Spinal cord (tissue), 10 donors: Measurements from ENCODE around the gene JAKMIP1. TPM values are rescaled to one million over a fixed set of nuclear protein-coding genes. Genes with fewer than 3 reads are reported as not detected.
A peak's percentile ranks its signal among the peaks of the same experiment; 100 is the strongest.

Experiments
- DNase-seq, 6 donors: peaks; one replicate each; pipeline versions ENCODE4 v3.0.0 to v3.0.0-alpha.2; 2013 to 2015; ENCODE audit warnings: low spot score in 6 of 6, low read depth in 4 of 6
- H3K27ac ChIP-seq: one replicate; pipeline ENCODE4 v1.5.1; 2013; ENCODE audit warnings: low read depth, low read length, control low read depth
- H3K27me3 ChIP-seq: one replicate; pipeline ENCODE4 v1.6.1; 2013; ENCODE audit warnings: low read length; ENCODE audit not compliant: control insufficient read depth, insufficient read depth
- H3K36me3 ChIP-seq: one replicate; pipeline ENCODE4 v1.6.1; 2013; ENCODE audit warnings: low read length; ENCODE audit not compliant: control insufficient read depth, insufficient read depth
- H3K4me1 ChIP-seq: one replicate; pipeline ENCODE4 v1.6.1; 2013; ENCODE audit warnings: low read length; ENCODE audit not compliant: control insufficient read depth, insufficient read depth
- H3K4me3 ChIP-seq: one replicate; pipeline ENCODE4 v1.5.1; 2013; ENCODE audit warnings: low read depth, low read length, control low read depth
- H3K9me3 ChIP-seq: one replicate; pipeline ENCODE4 v1.6.1; 2013; ENCODE audit warnings: low read length; ENCODE audit not compliant: control insufficient read depth, insufficient read depth
- WGBS: methylation state at CpG from one replicate; pipeline ENCODE4 v1.1.5; 2013; ENCODE audit warnings: missing lambda C conversion rate; ENCODE audit not compliant: insufficient coverage; 5-methylcytosine and 5-hydroxymethylcytosine counted together
- polyA plus RNA-seq, 2 donors: library from polyadenylated mRNA; unstranded; fragments of 120-200 nt; gene quantifications; one replicate each; pipeline ENCODE4 v1.2.1, GENCODE V29; 2013; ENCODE audit not compliant: insufficient read length in 2 of 2
- total RNA-seq, 2 donors: library from RNA; depleted of rRNA in 1 of 2; stranded (reverse); fragments of 120-200 nt in 1 of 2; fragments of >200 nt in 1 of 2; gene quantifications; one replicate each; pipeline versions ENCODE4 v1.2.3 to v1.2.4, GENCODE V29; 2013 to 2014
- donor health status: healthy.

The JAKMIP1 gene
- total and polyA plus RNA-seq, 4 donors = 8.2 to 29.7 (median 20.9) TPM

DNA sequence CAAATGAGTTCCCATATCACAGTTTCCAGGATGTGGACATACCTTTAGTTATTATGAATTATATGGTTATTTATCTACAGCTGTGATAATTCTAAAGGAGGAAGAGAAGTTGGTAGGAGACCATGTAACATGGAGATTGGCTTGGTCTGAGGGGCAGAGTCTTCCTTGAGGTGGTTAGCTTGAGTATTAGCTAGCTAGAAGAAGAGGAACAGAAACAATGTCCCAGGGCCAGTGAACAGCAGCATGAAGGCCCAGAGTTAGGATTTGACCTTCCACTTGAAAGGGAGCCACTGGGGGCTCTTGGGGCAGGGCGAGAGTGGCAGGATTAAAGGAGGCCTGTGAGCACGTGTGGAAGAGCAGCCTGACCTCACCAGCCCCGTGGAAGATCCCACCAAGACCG lies 5.6 kb upstream of the JAKMIP1 start:
- 84% methylated on average over 4 of the region's 4 CpGs for WGBS
- H3K27ac ChIP-seq = no peak overlapping the region
- H3K27me3 ChIP-seq = peaks cover under 1% of the 10 kb centered on the region
- peaks cover 1% of the 10 kb centered on the region for H3K4me1 ChIP-seq
- no peaks in the 10 kb centered on the region for H3K36me3 ChIP-seq
- DNase-seq = no peak
- H3K4me3 ChIP-seq = no peak overlapping the region
- H3K9me3 ChIP-seq = no peaks in the 10 kb centered on the region

DNA sequence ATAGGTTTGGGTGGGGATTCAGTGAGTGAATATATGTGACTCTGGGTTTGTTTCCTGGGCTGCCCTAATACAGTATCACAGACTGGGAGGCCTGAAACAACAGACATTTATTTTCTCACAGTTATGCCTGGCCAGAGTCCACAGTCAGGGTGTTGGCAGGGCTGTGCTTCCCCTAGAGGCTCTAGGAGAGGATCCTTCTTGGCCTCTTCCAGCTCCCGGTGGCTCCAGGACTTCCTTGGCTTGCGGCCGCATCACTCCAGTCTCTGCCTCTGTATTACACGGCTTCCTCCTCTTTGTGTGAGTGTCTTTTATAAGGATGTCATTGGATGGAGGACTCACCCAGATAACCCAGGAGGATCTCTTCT lies 5.2 kb upstream of the JAKMIP1 start:
- no peak overlapping the region for H3K27ac ChIP-seq
- H3K4me3 ChIP-seq = no peak overlapping the region
- H3K36me3 ChIP-seq = no peaks in the 10 kb centered on the region
- no CpG with 5 or more reads among the region's 4 CpGs for WGBS
- no peak for DNase-seq
- no peaks in the 10 kb centered on the region for H3K9me3 ChIP-seq
- peaks cover 3% of the 10 kb centered on the region for H3K27me3 ChIP-seq
- peaks cover 5% of the 10 kb centered on the region for H3K4me1 ChIP-seq

DNA sequence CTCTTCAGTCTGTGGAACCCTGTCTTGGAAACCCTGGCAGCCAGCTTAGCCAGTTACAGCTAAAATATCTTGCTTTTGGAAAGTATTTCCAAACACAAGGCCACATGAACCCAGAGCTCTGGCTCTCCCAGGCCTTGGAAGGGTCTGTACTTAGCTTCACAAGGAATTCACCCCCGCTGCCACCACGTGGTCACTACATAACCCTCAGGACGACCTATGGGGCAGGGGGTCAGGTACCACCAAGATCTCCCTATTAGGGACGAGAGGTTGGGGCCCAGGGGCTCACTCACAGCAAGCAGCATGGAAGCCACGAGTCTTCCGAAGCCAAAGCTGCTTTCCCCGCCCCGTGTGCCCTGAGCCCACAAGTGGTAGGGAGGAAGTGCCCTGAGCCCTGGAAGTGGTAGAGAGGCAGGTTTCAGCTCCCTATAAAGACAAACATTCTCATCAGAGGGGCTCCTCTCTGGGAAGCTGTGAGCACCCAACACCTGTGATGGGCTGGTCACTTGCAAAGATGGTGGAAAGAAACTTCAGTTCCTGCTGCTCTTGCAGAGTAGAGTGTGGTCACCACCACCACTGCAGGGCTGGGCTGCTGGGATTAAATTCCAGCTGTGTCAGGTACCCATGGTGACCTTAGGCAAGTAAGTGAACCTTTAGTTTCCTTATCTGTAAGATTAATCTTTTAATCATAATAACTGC lies 4.7 kb upstream of the JAKMIP1 start:
- peaks cover 3% of the 10 kb centered on the region for H3K27me3 ChIP-seq
- DNase-seq = no peak
- peaks cover 5% of the 10 kb centered on the region for H3K4me1 ChIP-seq
- no peaks in the 10 kb centered on the region for H3K9me3 ChIP-seq
- no peak overlapping the region for H3K4me3 ChIP-seq
- WGBS = 57% methylated on average over 4 of the region's 8 CpGs
- no peaks in the 10 kb centered on the region for H3K36me3 ChIP-seq
- H3K27ac ChIP-seq = no peak overlapping the region

DNA sequence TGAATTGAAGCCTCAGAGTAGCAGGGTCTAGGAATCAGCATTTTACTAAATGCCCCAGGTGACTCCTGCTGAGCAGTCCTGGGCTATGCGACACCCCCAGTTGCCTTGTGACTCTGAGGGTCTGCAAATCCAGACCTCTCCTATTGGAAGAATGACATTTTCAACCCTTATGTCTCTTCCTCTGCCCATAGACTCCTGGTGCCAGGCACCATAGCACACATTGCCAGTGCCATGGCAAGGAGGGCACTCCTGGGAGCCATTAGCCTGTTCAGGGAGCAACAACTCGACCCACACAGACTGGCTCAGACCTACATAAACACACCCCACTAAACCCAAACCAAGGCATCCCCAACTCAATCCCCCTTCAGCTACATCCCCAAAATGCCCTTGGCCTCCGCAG lies 3.7 kb upstream of the JAKMIP1 start:
- H3K36me3 ChIP-seq = peaks cover under 1% of the 10 kb centered on the region
- no peaks in the 10 kb centered on the region for H3K9me3 ChIP-seq
- peaks cover 6% of the 10 kb centered on the region for H3K27me3 ChIP-seq
- no peak overlapping the region for H3K4me3 ChIP-seq
- no peak for DNase-seq
- WGBS = 80% methylated on average over 2 of the region's 3 CpGs
- H3K27ac ChIP-seq = no peak overlapping the region
- H3K4me1 ChIP-seq = peaks cover 13% of the 10 kb centered on the region

DNA sequence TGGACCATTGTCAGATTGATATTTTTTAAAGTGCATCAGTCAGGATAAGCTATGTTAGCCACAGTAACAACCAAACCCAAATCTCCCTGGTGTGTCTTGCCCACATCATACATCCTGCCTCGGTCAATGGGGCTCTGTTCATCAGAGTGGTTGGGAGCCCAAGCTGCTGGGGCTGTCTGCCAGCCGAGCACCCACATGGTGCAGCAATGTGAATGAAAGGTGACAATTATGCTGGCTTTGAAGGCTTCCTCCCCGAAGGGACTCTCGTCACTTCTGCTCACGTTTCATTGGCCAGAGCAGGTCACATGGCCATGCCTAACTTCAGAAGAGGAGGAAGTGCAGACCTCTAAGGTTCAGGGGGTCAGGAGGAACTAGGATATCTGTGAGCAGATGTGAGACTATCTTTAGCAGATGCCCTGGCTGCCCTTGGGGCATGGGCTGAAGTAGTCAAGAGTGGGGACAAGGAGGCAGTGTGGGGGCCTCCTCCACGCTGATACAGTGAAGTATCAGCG lies 1.3 kb upstream of the JAKMIP1 start:
- peaks cover 26% of the 10 kb centered on the region for H3K27me3 ChIP-seq
- no peaks in the 10 kb centered on the region for H3K9me3 ChIP-seq
- WGBS = 73% methylated on average over 7 of the region's 7 CpGs
- peaks cover 2% of the 10 kb centered on the region for H3K36me3 ChIP-seq
- no peak for DNase-seq
- no peak overlapping the region for H3K4me3 ChIP-seq
- peaks cover 26% of the 10 kb centered on the region for H3K4me1 ChIP-seq
- H3K27ac ChIP-seq = no peak overlapping the region

DNA sequence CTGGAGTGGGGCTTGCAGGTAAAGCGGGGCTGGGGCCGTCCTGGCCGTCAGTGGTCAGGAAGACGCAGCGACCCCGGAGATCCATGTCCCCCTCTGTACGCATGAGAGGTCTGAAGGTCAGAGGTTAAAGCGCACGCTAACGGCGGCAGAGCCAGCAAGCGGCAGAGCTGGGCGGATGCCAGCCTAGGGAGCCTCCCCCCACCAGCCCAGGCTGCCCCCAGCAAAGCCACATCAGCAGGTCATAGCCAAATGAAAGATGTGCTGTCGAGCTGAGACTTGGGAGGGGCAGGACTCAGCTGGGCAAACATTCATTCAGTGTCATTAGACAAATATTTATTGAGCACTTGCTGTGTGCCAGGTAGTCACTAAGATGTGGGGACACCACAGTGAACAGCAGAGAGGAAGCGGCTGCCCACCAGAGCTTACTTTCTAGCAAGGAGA lies 593 bp upstream of the JAKMIP1 start:
- 6% methylated on average over 14 of the region's 15 CpGs for WGBS

DNA sequence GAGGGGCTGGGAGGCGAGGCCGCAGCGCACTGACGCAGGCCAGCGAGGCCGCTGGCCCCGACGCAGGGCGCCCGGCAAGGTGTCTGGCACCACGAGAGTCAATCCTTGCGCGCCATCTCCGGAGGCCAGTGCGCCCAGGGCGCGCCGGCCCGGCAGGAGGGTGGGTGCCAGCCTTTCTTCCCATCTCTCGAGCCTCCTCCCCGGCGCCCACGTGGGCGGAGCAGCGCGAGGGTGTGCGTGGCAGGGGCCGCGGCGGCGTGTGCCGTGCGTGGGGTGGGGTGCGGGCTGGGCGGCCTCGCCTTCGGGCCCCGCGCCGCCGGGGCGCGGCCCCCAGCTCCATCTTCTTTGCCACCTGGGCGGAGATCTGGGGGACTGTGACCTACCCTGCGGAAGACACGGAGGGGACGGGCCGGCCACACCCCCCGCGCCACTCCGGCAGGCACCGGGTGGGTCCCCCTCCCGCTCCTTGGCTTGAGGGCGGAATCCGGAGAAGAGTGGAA lies 877 bp downstream of the JAKMIP1 start:
- no peak overlapping the region for H3K27ac ChIP-seq
- H3K4me3 ChIP-seq = peak overlapping the region; percentile 29

More for the DNA sequence above, 593 bp upstream of the JAKMIP1 start:
- peaks cover 26% of the 10 kb centered on the region for H3K27me3 ChIP-seq
- no peaks in the 10 kb centered on the region for H3K9me3 ChIP-seq
- peaks cover 26% of the 10 kb centered on the region for H3K4me1 ChIP-seq
- H3K4me3 ChIP-seq = peak overlapping the region; percentile 31
- no peak overlapping the region for H3K27ac ChIP-seq
- peaks cover 2% of the 10 kb centered on the region for H3K36me3 ChIP-seq
- DNase-seq = peak in 1 of 6 donors; percentile 9

DNA sequence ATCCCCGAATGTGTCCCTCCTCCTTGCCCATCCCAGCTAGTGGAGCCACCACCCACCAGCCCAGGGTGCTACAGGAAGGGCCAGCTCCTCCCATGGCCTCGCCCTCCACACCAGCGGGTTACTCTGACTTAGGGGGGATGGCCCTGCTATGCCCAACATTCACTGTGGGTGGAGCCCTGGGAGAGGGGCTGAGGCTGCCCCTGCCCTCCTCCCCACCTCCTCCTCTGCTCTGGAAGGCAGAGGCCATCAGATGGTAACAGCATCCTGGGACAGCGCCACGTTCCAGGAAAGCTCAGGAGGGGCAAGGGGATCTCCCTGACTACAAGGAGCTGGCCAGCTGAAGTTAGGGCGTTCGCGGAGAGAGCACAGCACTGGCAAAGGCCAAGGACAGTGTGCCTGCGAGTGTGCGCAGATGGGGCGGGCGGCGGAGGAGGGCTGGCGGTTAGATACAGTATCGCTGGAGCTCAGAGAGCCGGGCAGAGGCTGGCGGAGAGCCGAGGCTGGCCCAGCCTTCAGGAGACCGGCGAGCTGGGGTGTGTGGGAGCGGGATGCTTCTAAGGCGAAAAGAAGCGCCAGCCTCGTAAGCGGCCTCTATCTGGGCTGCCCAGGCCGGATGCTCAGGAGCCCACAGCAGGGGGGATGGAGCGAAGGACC lies 1.5 kb downstream of the JAKMIP1 start:
- 1% methylated on average over 26 of the region's 27 CpGs for WGBS
- Histone ChIP-seq H3K4me3 (peak overlapping the region; percentile 29), H3K27me3 (peaks cover 26% of the 10 kb centered on the region), H3K9me3 (no peaks in the 10 kb centered on the region), H3K36me3 (peaks cover 7% of the 10 kb centered on the region), H3K27ac (no peak overlapping the region), H3K4me1 (peaks cover 33% of the 10 kb centered on the region)
- peak in 2 of 6 donors; percentile 56 to 66 for DNase-seq

More for the DNA sequence above, 877 bp downstream of the JAKMIP1 start:
- 0% methylated on average over 52 of the region's 55 CpGs for WGBS
- Histone ChIP-seq H3K27me3 (peaks cover 26% of the 10 kb centered on the region), H3K4me1 (peaks cover 31% of the 10 kb centered on the region), H3K9me3 (no peaks in the 10 kb centered on the region), H3K36me3 (peaks cover 6% of the 10 kb centered on the region)
- peak in 2 of 6 donors; percentile 40 to 73 for DNase-seq

DNA sequence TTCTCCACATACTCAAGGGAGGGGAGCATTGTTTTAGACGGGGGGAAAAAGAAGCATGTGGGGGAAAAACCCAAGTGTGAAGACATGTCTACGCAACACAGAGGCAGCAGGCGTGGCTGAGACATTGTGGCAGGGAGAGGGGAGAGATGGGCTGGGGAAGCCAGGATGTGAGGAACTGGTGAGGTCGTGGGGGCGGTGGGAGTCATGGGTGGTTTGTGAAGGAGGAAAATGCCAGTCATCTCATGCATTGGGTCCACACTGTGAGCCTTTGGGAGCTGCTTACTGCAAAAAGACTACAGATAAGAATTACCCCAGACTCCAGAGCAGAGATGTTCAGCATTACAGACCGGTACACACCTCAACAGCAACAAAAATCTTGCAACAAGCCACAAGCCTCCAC lies 2.1 kb downstream of the JAKMIP1 start:
- peaks cover 26% of the 10 kb centered on the region for H3K27me3 ChIP-seq

More for the DNA sequence above, 2.1 kb downstream of the JAKMIP1 start:
- Histone ChIP-seq H3K4me3 (no peak overlapping the region), H3K27ac (no peak overlapping the region), H3K4me1 (peaks cover 36% of the 10 kb centered on the region), H3K36me3 (peaks cover 10% of the 10 kb centered on the region), H3K9me3 (no peaks in the 10 kb centered on the region)
- DNase-seq = no peak
- 59% methylated on average over 6 of the region's 6 CpGs for WGBS
